Stomach smooth muscle (tissue), 2 donors: ENCODE results near the gene IPO4.
A peak's percentile ranks its signal among the peaks of the same experiment; 100 is the strongest.

Experiments
- H3K27ac ChIP-seq: one replicate; pipeline ENCODE4 v1.7.0; 2013; ENCODE audit warnings: mild to moderate bottlenecking, low read length, inconsistent platforms
- H3K27me3 ChIP-seq, 2 donors: one replicate each; pipeline ENCODE4 v1.7.0; 2013; ENCODE audit warnings: low read length in 2 of 2; ENCODE audit not compliant: insufficient read depth in 2 of 2, control insufficient read depth in 1 of 2
- H3K36me3 ChIP-seq, 2 donors: one replicate each; pipeline ENCODE4 v1.7.0; 2013; ENCODE audit warnings: low read length in 2 of 2; ENCODE audit not compliant: control insufficient read depth in 2 of 2, insufficient read depth in 2 of 2
- H3K4me1 ChIP-seq: one replicate; pipeline ENCODE4 v1.7.0; 2013; ENCODE audit warnings: low read length; ENCODE audit not compliant: control insufficient read depth, insufficient read depth
- H3K4me3 ChIP-seq, 2 donors: one replicate each; pipeline ENCODE4 v1.7.0; 2013; ENCODE audit warnings: low read length in 2 of 2
- H3K9ac ChIP-seq, 2 donors: one replicate each; pipeline ENCODE4 v1.7.0; 2013; ENCODE audit warnings: low read length in 2 of 2, mild to moderate bottlenecking in 1 of 2
- H3K9me3 ChIP-seq, 2 donors: one replicate each; pipeline ENCODE4 v1.7.0; 2013; ENCODE audit warnings: low read length in 2 of 2; ENCODE audit not compliant: control insufficient read depth in 2 of 2
- donor health status: healthy.
- donor health status: Pancreatic carcinoma.

The IPO4 gene

DNA sequence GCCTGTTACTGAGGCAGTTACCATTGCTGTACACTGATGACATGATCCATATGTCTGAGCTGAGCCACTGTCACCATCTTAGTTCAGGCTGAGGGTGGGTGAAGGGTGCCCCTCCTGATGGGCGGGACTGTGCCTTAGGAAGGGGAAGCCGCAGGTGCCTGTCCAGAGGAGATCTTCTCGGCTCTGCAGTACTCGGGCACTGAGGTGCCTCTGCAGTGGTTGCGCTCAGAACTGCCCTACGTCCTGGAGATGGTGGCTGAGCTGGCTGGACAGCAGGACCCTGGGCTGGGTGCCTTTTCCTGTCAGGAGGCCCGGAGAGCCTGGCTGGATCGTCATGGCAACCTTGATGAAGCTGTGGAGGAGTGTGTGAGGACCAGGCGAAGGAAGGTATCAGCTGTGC lies 37.6 kb downstream of the IPO4 start:
- peaks cover 40 to 41% of the 10 kb centered on the region in 2 donors for H3K36me3 ChIP-seq
- H3K9ac ChIP-seq, result no peak overlapping the region
- no peak overlapping the region for H3K27ac ChIP-seq
- H3K9me3 ChIP-seq, result no peaks in the 10 kb centered on the region
- peaks cover 19% of the 10 kb centered on the region for H3K4me1 ChIP-seq
- H3K4me3 ChIP-seq, result no peak overlapping the region
- H3K27me3 ChIP-seq, result no peaks in the 10 kb centered on the region

DNA sequence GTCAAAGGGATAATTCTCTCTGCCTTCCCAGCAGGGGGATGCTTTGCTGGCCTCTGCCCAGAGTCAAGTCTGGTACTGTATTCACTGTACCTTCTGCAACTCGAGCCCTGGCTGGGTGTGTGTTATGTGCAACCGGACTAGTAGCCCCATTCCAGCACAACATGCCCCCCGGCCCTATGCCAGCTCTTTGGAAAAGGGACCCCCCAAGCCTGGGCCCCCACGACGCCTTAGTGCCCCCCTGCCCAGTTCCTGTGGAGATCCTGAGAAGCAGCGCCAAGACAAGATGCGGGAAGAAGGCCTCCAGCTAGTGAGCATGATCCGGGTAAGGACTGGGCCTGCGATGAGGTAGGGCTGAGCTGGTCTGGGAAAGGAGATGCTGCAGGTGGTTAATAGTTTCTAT lies 38.0 kb downstream of the IPO4 start:
- H3K4me1 ChIP-seq, result peaks cover 24% of the 10 kb centered on the region
- peaks cover 38% of the 10 kb centered on the region in 2 donors for H3K36me3 ChIP-seq
- no peak overlapping the region for H3K27ac ChIP-seq
- H3K4me3 ChIP-seq, result no peak overlapping the region
- H3K9me3 ChIP-seq, result no peaks in the 10 kb centered on the region
- no peaks in the 10 kb centered on the region for H3K27me3 ChIP-seq
- H3K9ac ChIP-seq, result no peak overlapping the region

DNA sequence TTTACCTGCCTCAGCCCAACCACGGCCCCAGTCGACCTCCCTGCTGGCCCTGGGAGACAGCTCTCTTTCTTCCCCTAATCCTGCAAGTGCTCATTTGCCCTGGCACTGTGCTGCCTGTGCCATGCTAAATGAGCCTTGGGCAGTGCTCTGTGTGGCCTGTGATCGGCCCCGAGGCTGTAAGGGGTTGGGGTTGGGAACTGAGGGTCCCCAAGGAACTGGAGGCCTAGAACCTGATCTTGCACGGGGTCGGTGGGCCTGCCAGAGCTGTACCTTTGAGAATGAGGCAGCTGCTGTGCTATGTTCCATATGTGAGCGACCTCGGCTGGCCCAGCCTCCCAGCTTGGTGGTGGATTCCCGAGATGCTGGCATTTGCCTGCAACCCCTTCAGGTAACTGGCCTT lies 38.6 kb downstream of the IPO4 start:
- Histone ChIP-seq H3K36me3 (peaks cover 33% of the 10 kb centered on the region in 2 donors), H3K9me3 (no peaks in the 10 kb centered on the region), H3K4me1 (peaks cover 29% of the 10 kb centered on the region), H3K27ac (no peak overlapping the region), H3K9ac (peak overlapping the region in 1 of 2 donors; percentile 36), H3K27me3 (no peaks in the 10 kb centered on the region), H3K4me3 (no peak overlapping the region)

GRCh38 chr14:24149302-24149969 lies 39.2 kb downstream of the IPO4 start:
- no peak overlapping the region for H3K27ac ChIP-seq
- peaks cover 33% of the 10 kb centered on the region for H3K4me1 ChIP-seq
- peaks cover 27 to 28% of the 10 kb centered on the region in 2 donors for H3K36me3 ChIP-seq
- H3K4me3 ChIP-seq, result no peak overlapping the region
- H3K27me3 ChIP-seq, result no peaks in the 10 kb centered on the region
- H3K9me3 ChIP-seq, result no peaks in the 10 kb centered on the region
- H3K9ac ChIP-seq, result peak overlapping the region in 1 of 2 donors; percentile 36

DNA sequence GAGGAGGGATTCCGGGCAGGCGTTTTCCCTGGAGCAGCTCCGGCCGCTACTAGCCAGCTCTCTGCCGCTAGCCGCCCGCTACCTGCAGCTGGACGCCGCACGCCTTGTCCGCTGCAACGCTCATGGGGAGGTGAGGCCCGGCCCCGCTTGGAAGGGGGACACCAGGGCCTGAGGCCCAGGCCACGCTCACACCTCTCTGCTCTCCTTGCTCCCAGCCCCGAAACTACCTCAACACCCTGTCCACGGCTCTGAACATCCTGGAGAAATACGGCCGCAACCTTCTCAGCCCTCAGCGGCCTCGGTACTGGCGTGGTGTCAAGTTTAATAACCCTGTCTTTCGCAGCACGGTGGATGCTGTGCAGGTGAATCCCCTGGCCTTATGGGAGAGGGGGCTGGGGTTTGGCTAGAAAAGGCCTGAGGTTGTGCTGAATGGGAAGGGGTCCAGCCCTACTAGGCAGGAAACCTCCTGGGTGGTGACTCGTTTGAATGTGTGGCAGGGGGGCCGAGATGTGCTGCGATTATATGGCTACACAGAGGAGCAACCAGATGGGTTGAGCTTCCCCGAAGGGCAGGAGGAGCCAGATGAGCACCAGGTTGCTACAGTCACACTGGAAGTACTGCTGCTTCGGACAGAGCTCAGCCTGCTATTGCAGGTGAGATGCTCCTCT lies 40.7 kb downstream of the IPO4 start:
- peaks cover 33% of the 10 kb centered on the region for H3K4me1 ChIP-seq
- peak overlapping the region; percentile 88 for H3K27ac ChIP-seq
- H3K4me3 ChIP-seq, result peak overlapping the region; percentile 95 to 100
- peaks cover 27 to 35% of the 10 kb centered on the region in 2 donors for H3K36me3 ChIP-seq
- H3K9me3 ChIP-seq, result no peaks in the 10 kb centered on the region
- peak overlapping the region; percentile 79 to 93 for H3K9ac ChIP-seq
- H3K27me3 ChIP-seq, result no peaks in the 10 kb centered on the region

- H3K27ac ChIP-seq, result peak within 1 kb of the TSS; percentile 88
- no peaks in the 10 kb centered on the region for H3K9me3 ChIP-seq
- H3K9ac ChIP-seq, result peak within 1 kb of the TSS; percentile 89 to 93
- H3K27me3 ChIP-seq, result no peaks in the 10 kb centered on the region
- peaks cover 27 to 35% of the 10 kb centered on the region in 2 donors for H3K36me3 ChIP-seq
- peaks cover 34% of the 10 kb centered on the region for H3K4me1 ChIP-seq
- peak within 1 kb of the TSS; percentile 95 to 100 for H3K4me3 ChIP-seq
Measured at GRCh38 chr14:24146978-24147760, 41.4 kb downstream of the IPO4 start, which contains the start of gene RNF31. Gene RNF31, plus strand, starts transcription at chr14:24147498. Its CDS starts 201 bp downstream, at chr14:24147699.

GRCh38 chr14:24146453-24146977 lies 42.1 kb downstream of the IPO4 start, which contains the start of gene PSME2:
Gene PSME2, minus strand, starts transcription at chr14:24146610. Its CDS starts 29 bp downstream, at chr14:24146581.
- Histone ChIP-seq H3K36me3 (peaks cover 22 to 29% of the 10 kb centered on the region in 2 donors), H3K27me3 (no peaks in the 10 kb centered on the region), H3K4me1 (peaks cover 39% of the 10 kb centered on the region)

GRCh38 chr14:24145690-24146452 lies 42.7 kb downstream of the IPO4 start:
- Histone ChIP-seq H3K9ac (peak overlapping the region; percentile 89 to 93), H3K27ac (peak overlapping the region; percentile 88), H3K4me3 (peak overlapping the region; percentile 95 to 100), H3K4me1 (peaks cover 42% of the 10 kb centered on the region), H3K9me3 (no peaks in the 10 kb centered on the region), H3K36me3 (peaks cover 17 to 23% of the 10 kb centered on the region in 2 donors), H3K27me3 (no peaks in the 10 kb centered on the region)

More at GRCh38 chr14:24146453-24146977, 42.1 kb downstream of the IPO4 start, which contains the start of gene PSME2:
- Histone ChIP-seq H3K27ac (peak within 1 kb of the TSS; percentile 88), H3K9ac (peak within 1 kb of the TSS; percentile 89 to 93), H3K9me3 (no peaks in the 10 kb centered on the region), H3K4me3 (peak within 1 kb of the TSS; percentile 95 to 100)

GRCh38 chr14:24145219-24145618 lies 43.4 kb downstream of the IPO4 start:
- Histone ChIP-seq H3K36me3 (peaks cover 11 to 17% of the 10 kb centered on the region in 2 donors), H3K4me1 (peaks cover 43% of the 10 kb centered on the region), H3K27ac (peak overlapping the region; percentile 88), H3K4me3 (no peak overlapping the region), H3K27me3 (no peaks in the 10 kb centered on the region), H3K9me3 (no peaks in the 10 kb centered on the region), H3K9ac (peak overlapping the region; percentile 29 to 93)

- H3K27me3 ChIP-seq, result no peaks in the 10 kb centered on the region
- H3K27ac ChIP-seq, result peak overlapping the region; percentile 88
- H3K36me3 ChIP-seq, result peaks cover 3 to 10% of the 10 kb centered on the region in 2 donors
- H3K4me1 ChIP-seq, result peaks cover 43% of the 10 kb centered on the region
- no peaks in the 10 kb centered on the region for H3K9me3 ChIP-seq
- H3K9ac ChIP-seq, result no peak overlapping the region
- H3K4me3 ChIP-seq, result no peak overlapping the region
Measured at GRCh38 chr14:24144451-24144850, 44.2 kb downstream of the IPO4 start.
